ENCODE measurements around the gene FMNL1.

FMNL1 gene

GRCh38 chr17:45284176-45285140, 62.8 kb downstream of the FMNL1 start:
- no peak for DNase-seq

DNA sequence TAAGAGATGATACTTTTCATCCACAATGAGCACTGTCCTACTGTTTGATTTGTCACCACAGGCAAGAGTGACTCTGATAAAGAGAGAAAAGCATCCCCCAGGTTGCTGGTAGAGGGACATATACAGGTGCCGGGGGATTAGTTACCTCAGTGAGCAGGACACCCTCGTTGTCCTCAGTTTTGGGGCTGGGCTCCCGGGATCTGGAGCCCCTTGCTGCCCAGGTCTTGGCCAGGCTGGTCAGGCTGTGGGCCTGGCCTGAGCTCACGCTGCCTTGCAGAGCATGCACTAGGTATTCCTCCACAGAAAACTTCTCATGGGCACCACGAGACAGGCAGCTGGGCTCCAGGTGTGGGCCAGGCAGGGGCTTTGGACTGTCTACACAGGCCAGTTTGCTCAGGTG, 64.6 kb downstream of the FMNL1 start:
- DNase-seq, result no peak

GRCh38 chr17:45287526-45288500, 66.1 kb downstream of the FMNL1 start:
- no peak for DNase-seq

GRCh38 chr17:45288825-45289224, 67.1 kb downstream of the FMNL1 start:
- DNase-seq, result no peak

GRCh38 chr17:45289301-45290268, 67.9 kb downstream of the FMNL1 start:
- no peak for DNase-seq

DNA sequence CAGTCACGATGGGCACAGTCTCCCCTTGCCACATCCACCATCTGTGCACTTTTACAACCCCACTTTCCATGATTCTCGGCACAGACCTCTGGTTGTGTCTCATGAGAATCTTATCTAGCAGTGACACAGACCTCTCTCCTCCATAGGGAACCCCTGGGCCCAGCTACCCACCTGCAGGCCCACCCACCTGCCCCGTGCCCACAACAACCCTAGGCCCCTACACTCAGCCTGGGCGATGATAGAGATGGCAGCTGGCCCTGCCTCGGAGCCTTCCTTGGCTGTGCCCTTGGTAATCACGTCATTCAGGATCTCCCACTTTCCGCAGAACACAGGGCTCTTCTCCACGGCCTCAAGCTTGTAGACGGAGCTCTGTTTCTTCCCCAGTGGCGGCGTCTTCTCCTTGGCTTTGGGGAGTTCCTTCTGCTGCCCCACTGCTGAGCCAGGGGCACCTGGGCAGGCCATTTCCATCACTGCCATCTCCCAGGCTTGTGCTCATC, 68.6 kb downstream of the FMNL1 start:
- DNase-seq, result no peak

GRCh38 chr17:45291171-45291805, 69.6 kb downstream of the FMNL1 start:
- DNase-seq, result no peak

- no peak for DNase-seq
These were observed 71.2 kb downstream of the FMNL1 start for GRCh38 chr17:45292696-45293412.

DNA sequence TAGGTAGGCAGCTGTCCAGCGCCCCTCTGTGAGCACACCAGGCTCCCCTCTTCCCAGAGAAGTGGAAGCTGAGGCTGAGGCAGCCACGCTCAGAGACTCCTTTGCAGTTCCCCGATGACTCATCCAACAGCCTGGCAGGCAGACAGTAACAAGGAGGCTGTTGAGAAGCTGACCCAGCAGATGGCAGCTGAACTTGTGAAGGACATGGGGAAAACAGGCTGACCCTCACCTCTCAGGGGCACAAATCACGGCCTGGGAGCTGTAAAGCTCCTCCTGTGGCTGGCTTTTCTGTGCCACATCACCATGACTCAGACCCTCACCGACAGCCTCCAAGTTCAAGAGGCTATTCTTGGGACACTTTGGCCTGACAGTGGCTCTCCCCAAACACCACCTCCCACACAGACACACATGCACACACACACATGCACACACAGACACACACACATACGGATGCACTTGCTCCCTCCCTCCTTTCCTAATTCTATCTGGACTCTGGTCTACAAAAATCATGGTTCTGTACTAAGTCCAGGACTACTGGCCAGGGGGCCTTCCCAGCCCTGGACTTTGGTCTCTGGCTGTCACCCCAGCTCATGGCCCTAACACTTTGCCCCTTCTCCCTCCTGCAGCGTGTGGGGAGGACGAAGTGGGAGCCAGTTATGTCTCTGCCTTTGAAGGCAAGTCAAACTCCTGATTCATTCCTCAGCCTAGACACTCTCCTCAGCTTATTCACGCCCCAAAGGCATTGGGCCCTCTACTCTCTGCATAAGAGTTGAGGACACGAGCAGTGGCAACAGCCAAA, 71.9 kb downstream of the FMNL1 start:
- DNase-seq, result peak; percentile 46 to 61

DNA sequence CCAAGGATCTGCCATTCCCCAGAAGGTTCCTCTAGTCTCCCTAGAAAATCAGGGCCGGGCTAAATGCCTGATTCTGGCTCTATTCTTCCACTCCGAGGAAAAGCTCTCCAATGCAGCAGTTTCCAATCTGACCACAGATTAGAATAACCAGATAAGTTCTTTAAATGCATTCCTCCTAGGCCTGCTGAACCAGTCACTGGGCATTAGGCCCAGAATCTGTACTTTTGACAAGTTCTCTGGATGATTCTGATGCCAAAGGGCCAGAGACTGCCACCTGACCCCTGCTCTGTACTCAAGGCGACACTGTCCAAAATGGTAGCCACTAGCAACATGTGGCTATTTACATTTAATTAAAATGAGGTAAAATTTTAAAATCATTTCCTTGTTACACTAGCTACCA, 72.8 kb downstream of the FMNL1 start:
- no peak for DNase-seq

DNA sequence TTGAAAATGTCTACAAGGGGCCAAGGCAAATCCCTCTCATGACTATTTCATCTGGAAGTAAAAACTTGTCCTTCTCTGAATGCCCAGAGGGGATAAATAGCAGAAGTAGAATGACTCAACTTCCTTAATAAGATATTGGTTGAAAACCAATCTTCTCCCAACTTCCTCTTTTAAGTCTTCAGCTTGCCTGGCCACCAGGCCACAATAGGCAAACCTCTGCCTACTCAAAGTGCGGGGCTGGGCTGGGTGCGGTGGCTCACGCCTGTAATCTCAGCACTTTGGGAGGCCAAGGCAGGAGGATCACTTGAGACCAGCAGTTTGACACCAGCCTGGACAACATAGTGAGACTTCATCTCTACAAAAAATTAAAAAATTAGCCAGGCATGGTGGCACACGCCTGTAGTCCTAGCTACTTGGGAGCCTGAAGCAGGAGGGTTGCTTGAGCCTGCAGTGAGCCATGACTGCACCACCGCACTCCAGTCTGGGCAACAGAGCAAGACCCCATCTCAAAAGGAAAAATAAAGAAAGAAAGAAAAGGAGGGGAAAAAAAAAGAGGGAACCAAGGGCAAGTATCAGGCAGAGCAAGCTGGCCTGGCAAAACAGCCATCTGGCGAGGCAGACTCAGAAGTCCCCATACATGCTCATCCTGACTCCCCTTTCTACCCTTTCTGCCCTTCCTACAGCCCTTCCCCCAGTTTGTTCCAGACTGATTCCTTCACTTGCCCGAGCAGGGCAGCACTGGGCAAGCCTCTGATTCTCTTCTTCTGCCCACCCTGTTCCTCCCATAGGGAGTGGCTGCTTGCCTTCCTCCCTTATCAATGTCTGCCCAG, 74.5 kb downstream of the FMNL1 start:
- peak; percentile 33 to 86 for DNase-seq

- DNase-seq, result no peak
These were observed 75.1 kb downstream of the FMNL1 start for GRCh38 chr17:45296833-45297124.

Measured in bone marrow (tissue), 2 donors.